H1 (cell line): ENCODE data around the gene DACT1. TPM values are rescaled to one million over a fixed set of nuclear protein-coding genes. Genes with fewer than 3 reads are reported as not detected.
A peak's percentile ranks its signal among the peaks of the same experiment; 100 is the strongest.

ENCODE experiments used
- CTCF ChIA-PET: fragments of 300-600 bp; sonication (Branson Sonifier 250); formaldehyde crosslinking; loops from one replicate; lab custom pipeline; 2021; ENCODE audit not compliant: partially characterized antibody; lab: Charles Lee
- POLR2A ChIA-PET: fragments of 300-600 bp; sonication (Branson Sonifier 250); formaldehyde crosslinking; loops from one replicate; lab custom pipeline; 2021; ENCODE audit warnings: inconsistent platforms; ENCODE audit not compliant: partially characterized antibody; lab: Charles Lee
- DNase-seq, 2 experiments: peaks; one replicate each; pipeline versions ENCODE4 v3.0.0 to v3.0.0-alpha.2; 2010 to 2022; ENCODE audit warnings: low spot score in 2 of 2, low read depth in 1 of 2, mixed read lengths in 1 of 2
- FAIRE-seq: peaks from 2 replicates; lab custom pipeline; 2011; peaks lifted over from hg19 to GRCh38; lab: Jason Lieb, UNC
- H2AFZ ChIP-seq: 2 replicates; pipeline ENCODE4 v1.8.1; 2012; ENCODE audit warnings: low read length, inconsistent platforms
- H2AK5ac ChIP-seq: 2 replicates; pipeline ENCODE4 v1.6.1; 2013; ENCODE audit warnings: low read depth, low read length
- H2BK120ac ChIP-seq: replicated peaks from 2 replicates; pipeline ENCODE3; 2013; ENCODE audit warnings: low read depth, low read length, inconsistent platforms
- H2BK12ac ChIP-seq: 2 replicates; pipeline ENCODE4 v1.6.1; 2013; ENCODE audit warnings: low read depth, low read length
- H2BK15ac ChIP-seq: 2 replicates; pipeline ENCODE4 v1.6.1; 2013; ENCODE audit warnings: low read length
- H2BK20ac ChIP-seq: 2 replicates; pipeline ENCODE4 v1.6.1; 2013; ENCODE audit warnings: low read length
- H2BK5ac ChIP-seq: 2 replicates; pipeline ENCODE4 v1.6.1; 2013; ENCODE audit warnings: low read depth, low read length
- H3K14ac ChIP-seq: 2 replicates; pipeline ENCODE4 v1.6.1; 2013; ENCODE audit warnings: inconsistent platforms; ENCODE audit not compliant: insufficient read length
- H3K18ac ChIP-seq: 2 replicates; pipeline ENCODE4 v1.6.1; 2013; ENCODE audit warnings: low read length; ENCODE audit errors: extremely low read depth
- H3K23ac ChIP-seq: 2 replicates; pipeline ENCODE4 v1.6.1; 2013; ENCODE audit warnings: inconsistent platforms; ENCODE audit not compliant: insufficient read length
- H3K23me2 ChIP-seq: 2 replicates; pipeline ENCODE4 v1.6.1; 2013; ENCODE audit warnings: low read depth, low read length
- H3K27ac ChIP-seq: 2 replicates; pipeline ENCODE4 v1.6.1; 2011; ENCODE audit warnings: low read depth, low read length, inconsistent platforms
- H3K27me3 ChIP-seq, 4 experiments: replicated peaks in 1 of 4; 1 replicate in 1 of 4; 2 replicates in 3 of 4; pipeline versions ENCODE4 v1.6.1 to v1.8.1; 2011 to 2013; ENCODE audit warnings: low read length in 3 of 4, mild to moderate bottlenecking in 3 of 4, inconsistent platforms in 2 of 4, mixed read lengths in 2 of 4, moderate library complexity in 1 of 4; ENCODE audit not compliant: control insufficient read depth in 3 of 4, insufficient read depth in 3 of 4; ENCODE audit errors: extremely low read depth in 1 of 4
- H3K36me3 ChIP-seq, 4 experiments: 2 replicates each; pipeline versions ENCODE4 v1.6.1 to v1.8.1; 2011 to 2013; ENCODE audit warnings: mild to moderate bottlenecking in 4 of 4, low read length in 3 of 4, moderate library complexity in 2 of 4, control low read depth in 1 of 4, inconsistent platforms in 1 of 4; ENCODE audit not compliant: insufficient read depth in 4 of 4, control insufficient read depth in 2 of 4
- H3K4ac ChIP-seq: replicated peaks from 2 replicates; pipeline ENCODE3; 2013; ENCODE audit warnings: low read length, low read depth, mixed read lengths, inconsistent platforms; ENCODE audit not compliant: insufficient read length
- H3K4me1 ChIP-seq, 4 experiments: replicated peaks in 1 of 4; 1 replicate in 1 of 4; 2 replicates in 3 of 4; pipeline versions ENCODE4 v1.6.1 to v1.8.1; 2011 to 2013; ENCODE audit warnings: low read length in 3 of 4, inconsistent platforms in 2 of 4, mixed read lengths in 1 of 4; ENCODE audit not compliant: insufficient read depth in 4 of 4, control insufficient read depth in 3 of 4
- H3K4me2 ChIP-seq, 2 experiments: 2 replicates each; pipeline versions ENCODE4 v1.6.1 to v1.8.1; 2011 to 2013; ENCODE audit warnings: low read depth in 2 of 2, low read length in 2 of 2, control low read depth in 1 of 2, inconsistent platforms in 1 of 2, mild to moderate bottlenecking in 1 of 2; ENCODE audit not compliant: insufficient read depth in 1 of 2
- H3K4me3 ChIP-seq, 4 experiments: fragments of 200-600, 300-600 bp in 1 of 4; sonication (generic), shearing (Covaris generic), sonication (Bioruptor Twin) in 1 of 4; 2 replicates each; pipeline versions ENCODE4 v1.5.1 to v1.8.1; 2011 to 2016; ENCODE audit warnings: low read length in 4 of 4, low read depth in 3 of 4, control low read depth in 2 of 4, inconsistent platforms in 2 of 4, mild to moderate bottlenecking in 2 of 4, mixed read lengths in 1 of 4, moderate library complexity in 1 of 4; ENCODE audit not compliant: insufficient read depth in 2 of 4; ENCODE audit errors: extremely low read depth in 1 of 4
- H3K56ac ChIP-seq: replicated peaks from 2 replicates; pipeline ENCODE3; 2013; ENCODE audit warnings: low read depth, mild to moderate bottlenecking, mixed read lengths, low read length, inconsistent platforms; ENCODE audit not compliant: insufficient read length
- H3K79me1 ChIP-seq: 2 replicates; pipeline ENCODE4 v1.6.1; 2013; ENCODE audit warnings: low read depth, low read length, control low read depth
- H3K79me2 ChIP-seq, 2 experiments: 2 replicates each; pipeline versions ENCODE4 v1.6.1 to v1.8.1; 2012 to 2013; ENCODE audit warnings: low read length in 2 of 2, mild to moderate bottlenecking in 2 of 2, inconsistent platforms in 1 of 2; ENCODE audit not compliant: insufficient read depth in 2 of 2, control insufficient read depth in 1 of 2
- H3K9ac ChIP-seq, 4 experiments: replicated peaks in 1 of 4; 1 replicate in 1 of 4; 2 replicates in 3 of 4; pipeline versions ENCODE4 v1.6.1 to v1.8.1; 2011 to 2013; ENCODE audit warnings: low read depth in 3 of 4, low read length in 3 of 4, control low read depth in 2 of 4, mild to moderate bottlenecking in 2 of 4, moderate library complexity in 2 of 4, inconsistent platforms in 1 of 4; ENCODE audit errors: extremely low read depth in 1 of 4
- H3K9me3 ChIP-seq, 2 experiments: 2 replicates each; pipeline versions ENCODE4 v1.6.1 to v1.8.1; 2012 to 2013; ENCODE audit warnings: mild to moderate bottlenecking in 2 of 2, moderate library complexity in 2 of 2, control low read depth in 1 of 2, inconsistent platforms in 1 of 2, low read depth in 1 of 2, low read length in 1 of 2, mixed read lengths in 1 of 2; ENCODE audit not compliant: insufficient read depth in 2 of 2
- H4K20me1 ChIP-seq, 2 experiments: replicated peaks in 1 of 2; 2 replicates each; pipeline versions ENCODE3 to v1.8.1; 2011 to 2013; ENCODE audit warnings: inconsistent platforms in 2 of 2, low read length in 2 of 2, mild to moderate bottlenecking in 1 of 2; ENCODE audit not compliant: insufficient read depth in 2 of 2, control insufficient read depth in 1 of 2
- H4K5ac ChIP-seq: 2 replicates; pipeline ENCODE4 v1.6.1; 2013; ENCODE audit warnings: low read length, low read depth, mixed read lengths, inconsistent platforms; ENCODE audit not compliant: insufficient read length
- H4K8ac ChIP-seq: 2 replicates; pipeline ENCODE4 v1.8.0; 2013; ENCODE audit warnings: mild to moderate bottlenecking, moderate library complexity, low read length, inconsistent platforms; ENCODE audit not compliant: insufficient read depth; ENCODE audit errors: extremely low read depth
- H4K91ac ChIP-seq: replicated peaks from 2 replicates; pipeline ENCODE3; 2013; ENCODE audit warnings: low read length, mixed read lengths, inconsistent platforms; ENCODE audit not compliant: insufficient read length
- CREB1 ChIP-seq: IDR thresholded peaks from 2 replicates; pipeline ENCODE4 v1.6.1; 2012; ENCODE audit warnings: inconsistent platforms
- EZH2 ChIP-seq: fragments of 200-600 bp; sonication (generic); IDR thresholded peaks from 2 replicates; pipeline ENCODE4 v1.7.1; 2012; ENCODE audit warnings: low read depth, mild to moderate bottlenecking, moderate library complexity, low read length, inconsistent platforms; ENCODE audit not compliant: severe bottlenecking
- GABPA ChIP-seq: IDR thresholded peaks from 2 replicates; pipeline ENCODE4 v1.6.1; 2011; ENCODE audit warnings: mild to moderate bottlenecking, low read length, moderate library complexity, borderline replicate concordance; ENCODE audit not compliant: insufficient read depth
- JUN ChIP-seq: IDR thresholded peaks from 2 replicates; pipeline ENCODE4 v1.6.1; 2011; ENCODE audit warnings: low read depth, mild to moderate bottlenecking, improper control_type of control experiment, low read length
- MAX ChIP-seq: IDR thresholded peaks from 2 replicates; pipeline ENCODE4 v1.6.1; 2012; ENCODE audit warnings: inconsistent platforms
- PHF8 ChIP-seq: fragments of 200-600 bp; sonication (generic); conservative IDR thresholded peaks from 2 replicates; pipeline ENCODE4 v1.7.1; 2012; ENCODE audit warnings: low read depth, mild to moderate bottlenecking, inconsistent platforms, low read length, moderate library complexity
- RAD21 ChIP-seq, 2 experiments: IDR thresholded peaks in 1 of 2; conservative IDR thresholded peaks in 1 of 2; 2 replicates each; pipeline ENCODE4 v1.6.1; 2011; ENCODE audit warnings: low read depth in 2 of 2, low read length in 2 of 2, improper control_type of control experiment in 1 of 2, inconsistent platforms in 1 of 2, mild to moderate bottlenecking in 1 of 2, moderate library complexity in 1 of 2
- RNF2 ChIP-seq: fragments of 200-900, 300-1000 bp; sonication (generic); IDR thresholded peaks from 2 replicates; pipeline ENCODE4 v1.7.1; 2016; ENCODE audit warnings: borderline replicate concordance, low read depth, mild to moderate bottlenecking, antibody characterized with exemption, low read length; ENCODE audit not compliant: poor library complexity, severe bottlenecking; ENCODE audit errors: missing control alignments
- RXRA ChIP-seq: IDR thresholded peaks from 2 replicates; pipeline ENCODE4 v1.6.1; 2011; ENCODE audit warnings: low read depth, mild to moderate bottlenecking, low read length, moderate library complexity; ENCODE audit not compliant: insufficient read depth
- SIX5 ChIP-seq: IDR thresholded peaks from 2 replicates; pipeline ENCODE4 v1.6.1; 2011; ENCODE audit warnings: mild to moderate bottlenecking, low read depth, low read length
- SP4 ChIP-seq: IDR thresholded peaks from 2 replicates; pipeline ENCODE4 v1.6.1; 2012; ENCODE audit warnings: low read length, inconsistent platforms
- WGBS, 2 experiments: shearing (Covaris generic) in 1 of 2; methylation state at CpG; one replicate each; pipeline versions ENCODE4 v1.1.6 to v1.1.7; 2013 to 2015; ENCODE audit warnings: low lambda C conversion rate in 2 of 2, mixed read lengths in 2 of 2, inconsistent platforms in 1 of 2, low coverage in 1 of 2, missing lambda C conversion rate in 1 of 2; ENCODE audit not compliant: insufficient replicate concordance in 2 of 2, insufficient coverage in 1 of 2, insufficient read length in 1 of 2; ENCODE audit errors: extremely low coverage in 1 of 2, missing lambda C conversion rate in 1 of 2; 5-methylcytosine and 5-hydroxymethylcytosine counted together
- polyA plus RNA-seq, 7 experiments: library from polyadenylated mRNA; depleted of rRNA in 3 of 7; stranded (reverse) in 5 of 7; unstranded in 2 of 7; fragments of >200 nt in 5 of 7; fragments of 200-250 nt in 2 of 7; gene quantifications; 1 replicate in 5 of 7; 2 replicates in 1 of 7; 4 replicates in 1 of 7; pipeline versions ENCODE4 v1.2.1 to v1.2.3, GENCODE V29; 2011 to 2013; ENCODE audit warnings: missing spikeins in 2 of 7, mixed read lengths in 2 of 7
- total RNA-seq: library from RNA; stranded (reverse); fragmentation: NEBNext Ultra II Directional; extraction: Animal tissue kit (Norgen Biotek cat#: 25700); gene quantifications from 2 replicates; pipeline ENCODE4 v1.2.1, GENCODE V29; 2021

Gene DACT1
- total and polyA plus RNA-seq, 2 of the 8 experiments (the other 6 are each of a cell fraction or from before 2014, with no cell fraction given): 3.2 to 29.8 TPM

- Histone ChIP-seq H3K9ac (no peak overlapping the region), H3K18ac (no peak overlapping the region), H2BK120ac (no peak overlapping the region), H3K4me2 (no peak overlapping the region), H3K4me3 (no peak overlapping the region; a peak in 1 of 8 replicates), H2BK5ac (no peak overlapping the region), H4K91ac (no peak overlapping the region), H3K4ac (no peak overlapping the region), H2BK12ac (no peak overlapping the region), H4K8ac (no peak overlapping the region), H3K56ac (no peak overlapping the region), H2BK15ac (no peak overlapping the region), H3K79me2 (no peaks in the 10 kb centered on the region), H2BK20ac (no peak overlapping the region), H3K27me3 (no peaks in the 10 kb centered on the region), H2AFZ (0 out of 2 replicates have a peak overlapping the region, but pooled peaks have one; percentile 5), H3K4me1 (no peaks in the 10 kb centered on the region; a peak in 1 of 7 replicates), H2AK5ac (no peak overlapping the region), H3K14ac (no peak overlapping the region), H4K5ac (no peak overlapping the region), H3K79me1 (no peaks in the 10 kb centered on the region), H3K9me3 (no peaks in the 10 kb centered on the region), H3K27ac (no peak overlapping the region), H3K23ac (no peak overlapping the region), H3K23me2 (no peaks in the 10 kb centered on the region), H4K20me1 (no peaks in the 10 kb centered on the region), H3K36me3 (no peaks in the 10 kb centered on the region)
- FAIRE-seq (no peak), DNase-seq (no peak)
- ChIA-PET CTCF (interaction anchor here (0.7 to 1.4 kb wide), 4 partner anchors 26 to 277 kb away, joined by 3 read pairs; no protein-coding TSS in a partner anchor), POLR2A (interaction anchor here (0.5 kb wide), 1 partner anchor 297 kb away, joined by 4 read pairs; no protein-coding TSS in a partner anchor)
- TF ChIP-seq JUN: no peak
- no peak for TF ChIP-seq PHF8
- TF ChIP-seq RAD21 (IDR thresholded peaks at IDR 0.05 in 1 of 2, conservative IDR thresholded peaks at IDR 0.05 in 1 of 2; ENCODE audit: low read depth in 2 of 2, low read length in 2 of 2): no peak
- TF ChIP-seq RXRA: no peak
- TF ChIP-seq RNF2: no peak
- TF ChIP-seq CREB1: no peak
- TF ChIP-seq EZH2: no peak
- TF ChIP-seq SP4: no peak
- TF ChIP-seq GABPA: no peak
- no peak for TF ChIP-seq SIX5
- no peak for TF ChIP-seq MAX
- WGBS, 2 experiments: 87% methylated on average over 7 of the region's 7 CpGs; no CpG with 5 or more reads in 1 of the 2 experiments
Observed at GRCh38 chr14:58607131-58607951, 30.4 kb upstream of the DACT1 start.
